ENCODE data around the gene RTF1.

Gene RTF1

GRCh38 chr15:41489641-41490040 lies 72.7 kb downstream of the RTF1 start:
- DNase-seq, result no peak

GRCh38 chr15:41490355-41490754 lies 73.5 kb downstream of the RTF1 start:
- DNase-seq, result no peak

- no peak for DNase-seq
These were observed 75.0 kb downstream of the RTF1 start for GRCh38 chr15:41491889-41492288.

- DNase-seq, result no peak
These were observed 75.8 kb downstream of the RTF1 start for GRCh38 chr15:41492597-41493204.

- DNase-seq, result peak; percentile 71
These were observed 76.5 kb downstream of the RTF1 start, which contains the start of gene ITPKA for GRCh38 chr15:41493205-41493901. Gene ITPKA (plus strand): TSS chr15:41493874. CDS start chr15:41493928, 54 bp downstream.

- no peak for DNase-seq
These were observed 77.0 kb downstream of the RTF1 start for GRCh38 chr15:41493902-41494189.

GRCh38 chr15:41494190-41494921 lies 77.5 kb downstream of the RTF1 start:
- DNase-seq, result peak; percentile 22

- peak; percentile 26 for DNase-seq
These were observed 78.2 kb downstream of the RTF1 start for GRCh38 chr15:41494922-41495735.

GRCh38 chr15:41495736-41496599 lies 79.1 kb downstream of the RTF1 start:
- no peak for DNase-seq

GRCh38 chr15:41498657-41499056 lies 81.8 kb downstream of the RTF1 start:
- no peak for DNase-seq

- DNase-seq, result no peak
These were observed 82.4 kb downstream of the RTF1 start for GRCh38 chr15:41499109-41499851.

- peak; percentile 27 for DNase-seq
These were observed 84.5 kb downstream of the RTF1 start for GRCh38 chr15:41501191-41501917.

- peak; percentile 31 for DNase-seq
These were observed 85.3 kb downstream of the RTF1 start for GRCh38 chr15:41501931-41502794.

GRCh38 chr15:41502795-41503668 lies 86.1 kb downstream of the RTF1 start:
- no peak for DNase-seq

GRCh38 chr15:41503669-41504010 lies 86.7 kb downstream of the RTF1 start:
- DNase-seq, result no peak

- DNase-seq, result no peak
These were observed 88.0 kb downstream of the RTF1 start for GRCh38 chr15:41504751-41505492.

GRCh38 chr15:41505776-41506175 lies 88.9 kb downstream of the RTF1 start:
- DNase-seq, result no peak

- no peak for DNase-seq
These were observed 90.0 kb downstream of the RTF1 start for GRCh38 chr15:41506796-41507341.

All from T-helper 9 cell (primary cell).